ENCODE measurements around the gene CCNI.
"Not testable (repeated sequence)": the region's sequence is repeated elsewhere in the genome, so short reads cannot be mapped to it uniquely, and the experiment has no call there.

DNA sequence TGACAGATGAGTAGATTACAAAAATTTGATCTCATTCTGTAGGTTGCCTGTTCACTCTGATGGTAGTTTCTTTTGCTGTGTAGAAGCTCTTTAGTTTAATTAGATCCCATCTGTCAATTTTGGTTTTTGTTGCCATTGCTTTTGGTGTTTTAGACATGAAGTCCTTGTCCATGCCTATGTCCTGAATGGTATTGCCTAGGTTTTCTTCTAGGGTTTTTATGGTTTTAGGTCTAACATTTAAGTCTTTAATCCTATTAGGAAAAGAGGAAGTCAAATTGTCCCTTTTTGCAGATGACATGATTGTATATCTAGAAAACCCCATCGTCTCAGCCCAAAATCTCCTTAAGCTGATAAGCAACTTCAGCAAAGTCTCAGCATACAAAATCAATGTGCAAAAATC, 11.2 kb upstream of the CCNI start:
- not testable (repeated sequence) for TF ChIP-seq CTCF, POLR2A, POLR2AphosphoS5 (IDR thresholded peaks at IDR 0.05)
